HepG2 (cell line): ENCODE data around the gene KLF11. TPM values are rescaled to one million over a fixed set of nuclear protein-coding genes. Genes with fewer than 3 reads are reported as not detected.
A peak's percentile ranks its signal among the peaks of the same experiment; 100 is the strongest.

ENCODE experiments used
- ATAC-seq: fragments of 200-7000 bp; cut with Tn5 transposase; 3 replicates; pipeline ENCODE4 v1.9.1; 2020; ENCODE audit warnings: mild to moderate bottlenecking, moderate library complexity
- BruUV-seq: library from RNA; stranded (reverse); fragments of 400-500 nt; replicated peaks from 2 replicates; lab custom pipeline; 2021; lab: Mats Ljungman, UMichigan
- CTCF ChIA-PET: fragments of 300-600 bp; formaldehyde crosslinking; extraction: SDS; loops from one replicate; lab custom pipeline; 2021; ENCODE audit warnings: low total read pairs, inconsistent platforms, low intra/inter-chr PET ratio; lab: Yijun Ruan, JAX
- POLR2A ChIA-PET: fragments of 350-600 bp; sonication (Branson Sonifier 250); formaldehyde crosslinking; loops from one replicate; lab custom pipeline; 2020; ENCODE audit warnings: antibody characterized with exemption, inconsistent platforms; lab: Yijun Ruan, JAX
- DNase-seq: peaks from one replicate; pipeline ENCODE4 v3.0.0-alpha.2; 2015; ENCODE audit warnings: low spot score
- FAIRE-seq: peaks from 3 replicates; lab custom pipeline; 2011; peaks lifted over from hg19 to GRCh38; lab: Jason Lieb, UNC
- H2AFZ ChIP-seq: one replicate; pipeline ENCODE4 v1.6.1; 2011; ENCODE audit warnings: low read length, inconsistent platforms
- H3K27ac ChIP-seq: fragments of 300-600 bp; 3 replicates; pipeline ENCODE4 v1.8.0; 2011; ENCODE audit warnings: mixed run types, mild to moderate bottlenecking, mixed read lengths, low read length, inconsistent platforms; ENCODE audit not compliant: insufficient read depth; ENCODE audit errors: extremely low read length
- H3K27me3 ChIP-seq, 2 experiments: fragments of 200-600 bp in 1 of 2; 2 replicates in 1 of 2; 3 replicates in 1 of 2; pipeline versions ENCODE4 v1.6.0 to v1.8.0; 2011; ENCODE audit warnings: low read length in 2 of 2, mild to moderate bottlenecking in 2 of 2, moderate library complexity in 2 of 2, inconsistent platforms in 1 of 2; ENCODE audit not compliant: insufficient read depth in 2 of 2, control insufficient read depth in 1 of 2
- H3K36me3 ChIP-seq, 2 experiments: fragments of 200-600 bp in 1 of 2; replicated peaks in 1 of 2; 2 replicates in 1 of 2; 3 replicates in 1 of 2; pipeline versions ENCODE4 v1.5.1 to v1.8.0; 2011; ENCODE audit warnings: low read length in 2 of 2, inconsistent platforms in 1 of 2; ENCODE audit not compliant: insufficient read depth in 2 of 2, control insufficient read depth in 1 of 2
- H3K4me1 ChIP-seq: 2 replicates; pipeline ENCODE4 v1.5.1; 2012; ENCODE audit warnings: low read length, inconsistent platforms; ENCODE audit not compliant: insufficient read depth
- H3K4me2 ChIP-seq: 2 replicates; pipeline ENCODE4 v1.6.0; 2011; ENCODE audit warnings: low read depth, low read length, inconsistent platforms
- H3K4me3 ChIP-seq, 3 experiments: fragments of 200-600 bp in 1 of 3; sonication (generic), shearing (Covaris generic) in 1 of 3; replicated peaks in 1 of 3; 2 replicates each; pipeline ENCODE4 v1.5.1; 2011 to 2016; ENCODE audit warnings: low read length in 3 of 3, inconsistent platforms in 2 of 3, low read depth in 2 of 3, mild to moderate bottlenecking in 2 of 3, control low read depth in 1 of 3, mixed read lengths in 1 of 3; ENCODE audit not compliant: insufficient read depth in 1 of 3
- H3K79me2 ChIP-seq: one replicate; pipeline ENCODE4 v1.6.1; 2011; ENCODE audit warnings: low read length, inconsistent platforms; ENCODE audit not compliant: insufficient read depth
- H3K9ac ChIP-seq: 2 replicates; pipeline ENCODE4 v1.6.0; 2011; ENCODE audit warnings: mild to moderate bottlenecking, low read depth, low read length, inconsistent platforms; ENCODE audit not compliant: insufficient read depth
- H3K9me3 ChIP-seq: 2 replicates; pipeline ENCODE4 v1.5.1; 2012; ENCODE audit warnings: mild to moderate bottlenecking, low read length
- H4K20me1 ChIP-seq: 2 replicates; pipeline ENCODE4 v1.6.0; 2011; ENCODE audit warnings: inconsistent platforms, mild to moderate bottlenecking, low read length, moderate library complexity; ENCODE audit not compliant: insufficient read depth
- NONO ChIP-seq, 2 experiments: fragments of 450-650 bp in 1 of 2; sonication (generic) in 1 of 2; formaldehyde crosslinking in 1 of 2; IDR thresholded peaks in 1 of 2; conservative IDR thresholded peaks in 1 of 2; 2 replicates each; pipeline versions ENCODE4 v1.6.1 to v1.8.0; 2017 to 2022; ENCODE audit warnings: mild to moderate bottlenecking in 1 of 2, missing genetic modification reagents in 1 of 2, moderate library complexity in 1 of 2
- TERF1 ChIP-seq: sonication (generic); formaldehyde crosslinking; IDR thresholded peaks from 2 replicates; pipeline ENCODE4 v1.8.0; 2022; ENCODE audit warnings: mild to moderate bottlenecking, missing genetic modification reagents, moderate library complexity
- ZNF782 ChIP-seq: sonication (generic); formaldehyde crosslinking; IDR thresholded peaks from 2 replicates; pipeline ENCODE4 v1.4.0; 2020; ENCODE audit warnings: missing genetic modification reagents, mild to moderate bottlenecking, borderline replicate concordance
- WGBS: methylation state at CpG from one replicate; pipeline ENCODE4 v1.1.6; 2017; ENCODE audit warnings: low lambda C conversion rate; 5-methylcytosine and 5-hydroxymethylcytosine counted together
- in situ Hi-C: cut with HindIII; loops from 2 replicates; pipeline ENCODE4 v1.10.0; 2017; ENCODE audit warnings: low pct_unique_long_range_greater_than_20kb; ENCODE audit not compliant: extremely low pct_ligation_motif_present
- intact Hi-C: fragments of 100-400 bp; cut with micrococcal nuclease; formaldehyde crosslinking; loops from one replicate; pipeline ENCODE4 v1.10.0; 2022; ENCODE audit not compliant: unreplicated experiment
- polyA plus RNA-seq, 8 experiments: library from polyadenylated mRNA; depleted of rRNA in 3 of 8; stranded (reverse) in 7 of 8; unstranded in 1 of 8; fragments of >200 nt; fragmentation: Illumina TruSeq in 4 of 8; extraction: Trizol in 4 of 8; gene quantifications; 2 replicates each; pipeline versions ENCODE4 v1.2.1 to v1.2.3, GENCODE V29; 2011 to 2016; ENCODE audit warnings: low read depth in 4 of 8, missing spikeins in 1 of 8, mixed read lengths in 1 of 8; ENCODE audit not compliant: insufficient read depth in 1 of 8
- total RNA-seq, 5 experiments: library from RNA; depleted of rRNA; stranded (reverse); fragments of >200 nt; fragmentation: Illumina TruSeq; extraction: Trizol; gene quantifications; 2 replicates each; pipeline ENCODE4 v1.2.3, GENCODE V29; 2016; ENCODE audit warnings: low read depth in 1 of 5
- TF ChIP-seq, protein P1 (sequence below): IDR thresholded peaks from 2 replicates; pipeline ENCODE4 v1.6.1; 2016; ENCODE audit warnings: low read depth, control low read depth
- TF ChIP-seq, protein P2 (sequence below): fragments of 450-650 bp; IDR thresholded peaks from 2 replicates; pipeline ENCODE4 v1.6.1; 2016

The KLF11 gene
- total and polyA plus RNA-seq, 2 of the 13 experiments (the other 11 are each of a cell fraction or from before 2014, with no cell fraction given) = 2.5 to 11.8 TPM

GRCh38 chr2:10038123-10038522, 5.2 kb upstream of the KLF11 start:
- no peak for TF ChIP-seq ZNF782
- TF ChIP-seq, protein P1, sequence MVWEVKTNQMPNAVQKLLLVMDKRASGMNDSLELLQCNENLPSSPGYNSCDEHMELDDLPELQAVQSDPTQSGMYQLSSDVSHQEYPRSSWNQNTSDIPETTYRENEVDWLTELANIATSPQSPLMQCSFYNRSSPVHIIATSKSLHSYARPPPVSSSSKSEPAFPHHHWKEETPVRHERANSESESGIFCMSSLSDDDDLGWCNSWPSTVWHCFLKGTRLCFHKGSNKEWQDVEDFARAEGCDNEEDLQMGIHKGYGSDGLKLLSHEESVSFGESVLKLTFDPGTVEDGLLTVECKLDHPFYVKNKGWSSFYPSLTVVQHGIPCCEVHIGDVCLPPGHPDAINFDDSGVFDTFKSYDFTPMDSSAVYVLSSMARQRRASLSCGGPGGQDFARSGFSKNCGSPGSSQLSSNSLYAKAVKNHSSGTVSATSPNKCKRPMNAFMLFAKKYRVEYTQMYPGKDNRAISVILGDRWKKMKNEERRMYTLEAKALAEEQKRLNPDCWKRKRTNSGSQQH (CRISPR knock-in tag) = no peak
- TF ChIP-seq, protein P2, sequence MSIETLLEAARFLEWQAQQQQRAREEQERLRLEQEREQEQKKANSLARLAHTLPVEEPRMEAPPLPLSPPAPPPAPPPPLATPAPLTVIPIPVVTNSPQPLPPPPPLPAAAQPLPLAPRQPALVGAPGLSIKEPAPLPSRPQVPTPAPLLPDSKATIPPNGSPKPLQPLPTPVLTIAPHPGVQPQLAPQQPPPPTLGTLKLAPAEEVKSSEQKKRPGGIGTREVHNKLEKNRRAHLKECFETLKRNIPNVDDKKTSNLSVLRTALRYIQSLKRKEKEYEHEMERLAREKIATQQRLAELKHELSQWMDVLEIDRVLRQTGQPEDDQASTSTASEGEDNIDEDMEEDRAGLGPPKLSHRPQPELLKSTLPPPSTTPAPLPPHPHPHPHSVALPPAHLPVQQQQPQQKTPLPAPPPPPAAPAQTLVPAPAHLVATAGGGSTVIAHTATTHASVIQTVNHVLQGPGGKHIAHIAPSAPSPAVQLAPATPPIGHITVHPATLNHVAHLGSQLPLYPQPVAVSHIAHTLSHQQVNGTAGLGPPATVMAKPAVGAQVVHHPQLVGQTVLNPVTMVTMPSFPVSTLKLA = 0 out of 2 replicates have a peak, but pooled peaks have one; percentile 24
- TF ChIP-seq TERF1 (CRISPR knock-in tag) = no peak
- TF ChIP-seq NONO (IDR thresholded peaks at IDR 0.05) = no peak
- TF ChIP-seq NONO (CRISPR knock-in tag; conservative IDR thresholded peaks at IDR 0.05) = no peak
- Histone ChIP-seq H3K4me1 (peaks cover 48% of the 10 kb centered on the region), H4K20me1 (no peaks in the 10 kb centered on the region), H3K4me3 (no peak overlapping the region), H3K79me2 (no peaks in the 10 kb centered on the region), H3K36me3 (no peaks in the 10 kb centered on the region), H3K27me3 (peaks cover 7 to 68% of the 10 kb centered on the region in 2 experiments), H3K9ac (no peak overlapping the region), H3K27ac (no peak overlapping the region), H3K9me3 (no peaks in the 10 kb centered on the region), H2AFZ (no peak overlapping the region), H3K4me2 (no peak overlapping the region)
- intact Hi-C loops (no loop called here), in situ Hi-C loops (no loop called here)
- no peak for DNase-seq
- ChIA-PET POLR2A (no interaction called here), CTCF (no interaction called here)
- no TSS peak for BruUV-seq
- 39% methylated on average over 9 of the region's 10 CpGs for WGBS
- no peak for FAIRE-seq
- ATAC-seq = no peak
